ENCODE measurements around the gene CAP2.

The CAP2 gene

DNA sequence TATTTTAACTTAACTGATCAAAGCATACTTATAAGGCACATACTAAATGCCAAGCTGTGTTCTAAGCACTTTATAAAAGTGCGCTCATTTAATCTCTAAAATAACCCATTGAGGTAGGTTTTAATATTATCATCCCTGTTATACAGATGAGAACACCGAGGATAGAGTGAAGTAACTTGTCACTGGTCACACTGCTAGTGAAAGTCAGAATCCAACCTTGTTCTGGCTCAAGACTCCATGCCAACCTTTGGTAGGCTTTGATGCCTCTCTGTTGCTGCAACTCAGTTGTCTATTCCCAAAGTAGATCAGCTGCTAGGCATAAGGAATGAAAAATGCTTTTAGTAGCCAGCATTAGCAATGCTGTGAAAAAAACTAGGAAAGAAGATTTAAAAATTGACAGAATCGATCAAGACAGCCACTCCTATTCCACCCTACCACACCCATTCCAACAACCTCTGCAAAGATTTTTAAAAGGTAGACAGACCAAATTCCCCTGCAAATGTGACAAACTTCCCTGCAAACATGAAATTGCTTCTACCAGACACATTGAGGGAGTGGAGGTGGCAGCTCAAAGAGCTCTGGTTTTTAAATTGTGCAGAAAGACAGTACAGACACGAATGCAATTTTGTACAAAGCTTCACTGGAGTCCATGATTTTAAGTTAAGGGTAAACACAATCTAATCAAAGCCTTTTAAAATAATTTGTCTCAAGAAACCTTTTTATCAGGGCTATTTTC lies 39.8 kb upstream of the CAP2 start:
- no peaks in the 10 kb centered on the region for H3K27me3 ChIP-seq (ENCODE audit: insufficient read depth, low read length)
- H3K9ac ChIP-seq (ENCODE audit: low read length), result no peak overlapping the region
- H3K36me3 ChIP-seq (ENCODE audit: control insufficient read depth in 1 of 2, insufficient read depth in 2 of 2, low read length in 2 of 2), result no peaks in the 10 kb centered on the region
- no peak overlapping the region for H3K27ac ChIP-seq (ENCODE audit: low read depth, low read length)
- no peaks in the 10 kb centered on the region for H3K79me1 ChIP-seq (ENCODE audit: low read length)
- DNase-seq, result no peak
- no peaks in the 10 kb centered on the region for H3K9me3 ChIP-seq (ENCODE audit: insufficient read depth, low read depth, low read length)
- H2BK120ac ChIP-seq (ENCODE audit: insufficient read depth, low read length, poor library complexity), result no peak overlapping the region
- no peak overlapping the region for H4K12ac ChIP-seq (ENCODE audit: low read depth, low read length)
- no peak overlapping the region for H4K8ac ChIP-seq (ENCODE audit: low read depth, low read length)
- no peak overlapping the region for H2BK5ac ChIP-seq (ENCODE audit: low read depth, low read length, poor library complexity)
- no peak overlapping the region for H3K23ac ChIP-seq (ENCODE audit: low read length)
- no peak overlapping the region for H3K4me3 ChIP-seq (ENCODE audit: low read depth, low read length)
- H2AFZ ChIP-seq (ENCODE audit: insufficient read depth, low read length, poor library complexity), result no peak overlapping the region
- H2AK5ac ChIP-seq (ENCODE audit: low read length), result no peak overlapping the region
- no peaks in the 10 kb centered on the region for H3K79me2 ChIP-seq (ENCODE audit: control insufficient read depth, insufficient read depth, low read length, poor library complexity)
- no peak overlapping the region for H3K4me2 ChIP-seq (ENCODE audit: low read length)
- WGBS (ENCODE audit: extremely low coverage, insufficient coverage, insufficient read length), result no CpG with 5 or more reads among the region's 4 CpGs
- no peak overlapping the region for H3K18ac ChIP-seq (ENCODE audit: low read length)
- H2BK12ac ChIP-seq (ENCODE audit: low read length), result no peak overlapping the region
- H3K14ac ChIP-seq (ENCODE audit: low read length), result no peak overlapping the region
- H3K4ac ChIP-seq (ENCODE audit: low read depth, low read length), result no peak overlapping the region
- no peaks in the 10 kb centered on the region for H3K4me1 ChIP-seq (ENCODE audit: control insufficient read depth in 1 of 2, insufficient read depth in 2 of 2, low read length in 2 of 2)
- H4K91ac ChIP-seq (ENCODE audit: low read depth, low read length), result no peak overlapping the region

- Histone ChIP-seq H3K18ac (ENCODE audit: low read length) (no peak overlapping the region), H2BK120ac (ENCODE audit: insufficient read depth, low read length, poor library complexity) (no peak overlapping the region), H3K23ac (ENCODE audit: low read length) (no peak overlapping the region), H4K8ac (ENCODE audit: low read depth, low read length) (no peak overlapping the region), H4K91ac (ENCODE audit: low read depth, low read length) (no peak overlapping the region), H3K4me3 (ENCODE audit: low read depth, low read length) (no peak overlapping the region), H2BK12ac (ENCODE audit: low read length) (no peak overlapping the region), H2AK5ac (ENCODE audit: low read length) (no peak overlapping the region), H3K79me2 (ENCODE audit: control insufficient read depth, insufficient read depth, low read length, poor library complexity) (no peaks in the 10 kb centered on the region), H3K4me2 (ENCODE audit: low read length) (no peak overlapping the region), H3K27me3 (ENCODE audit: insufficient read depth, low read length) (no peaks in the 10 kb centered on the region), H3K36me3 (ENCODE audit: control insufficient read depth in 1 of 2, insufficient read depth in 2 of 2, low read length in 2 of 2) (no peaks in the 10 kb centered on the region), H3K4me1 (ENCODE audit: control insufficient read depth in 1 of 2, insufficient read depth in 2 of 2, low read length in 2 of 2) (no peaks in the 10 kb centered on the region), H3K9me3 (ENCODE audit: insufficient read depth, low read depth, low read length) (no peaks in the 10 kb centered on the region), H3K4ac (ENCODE audit: low read depth, low read length) (no peak overlapping the region), H3K9ac (ENCODE audit: low read length) (no peak overlapping the region), H3K14ac (ENCODE audit: low read length) (no peak overlapping the region), H3K79me1 (ENCODE audit: low read length) (no peaks in the 10 kb centered on the region), H4K12ac (ENCODE audit: low read depth, low read length) (no peak overlapping the region), H2AFZ (ENCODE audit: insufficient read depth, low read length, poor library complexity) (no peak overlapping the region), H2BK5ac (ENCODE audit: low read depth, low read length, poor library complexity) (no peak overlapping the region), H3K27ac (ENCODE audit: low read depth, low read length) (no peak overlapping the region)
- no CpG with 5 or more reads among the region's 4 CpGs for WGBS (ENCODE audit: extremely low coverage, insufficient coverage, insufficient read length)
- peak; percentile 17 to 80 for DNase-seq
Observed at GRCh38 chr6:17354700-17355403, 38.5 kb upstream of the CAP2 start.

GRCh38 chr6:17355404-17355774 lies 38.0 kb upstream of the CAP2 start:
- no peak overlapping the region for H2AK5ac ChIP-seq (ENCODE audit: low read length)
- H3K79me2 ChIP-seq (ENCODE audit: control insufficient read depth, insufficient read depth, low read length, poor library complexity), result no peaks in the 10 kb centered on the region
- no peaks in the 10 kb centered on the region for H3K9me3 ChIP-seq (ENCODE audit: insufficient read depth, low read depth, low read length)
- H3K23ac ChIP-seq (ENCODE audit: low read length), result no peak overlapping the region
- H4K12ac ChIP-seq (ENCODE audit: low read depth, low read length), result no peak overlapping the region
- H2BK120ac ChIP-seq (ENCODE audit: insufficient read depth, low read length, poor library complexity), result no peak overlapping the region
- H3K18ac ChIP-seq (ENCODE audit: low read length), result no peak overlapping the region
- no peaks in the 10 kb centered on the region for H3K4me1 ChIP-seq (ENCODE audit: control insufficient read depth in 1 of 2, insufficient read depth in 2 of 2, low read length in 2 of 2)
- no peak overlapping the region for H4K8ac ChIP-seq (ENCODE audit: low read depth, low read length)
- no peaks in the 10 kb centered on the region for H3K27me3 ChIP-seq (ENCODE audit: insufficient read depth, low read length)
- H2BK12ac ChIP-seq (ENCODE audit: low read length), result no peak overlapping the region
- no peak overlapping the region for H3K4me2 ChIP-seq (ENCODE audit: low read length)
- H2BK5ac ChIP-seq (ENCODE audit: low read depth, low read length, poor library complexity), result no peak overlapping the region
- H3K36me3 ChIP-seq (ENCODE audit: control insufficient read depth in 1 of 2, insufficient read depth in 2 of 2, low read length in 2 of 2), result no peaks in the 10 kb centered on the region
- H3K27ac ChIP-seq (ENCODE audit: low read depth, low read length), result no peak overlapping the region
- H3K4ac ChIP-seq (ENCODE audit: low read depth, low read length), result no peak overlapping the region
- H2AFZ ChIP-seq (ENCODE audit: insufficient read depth, low read length, poor library complexity), result no peak overlapping the region
- no peak overlapping the region for H3K4me3 ChIP-seq (ENCODE audit: low read depth, low read length)
- H4K91ac ChIP-seq (ENCODE audit: low read depth, low read length), result no peak overlapping the region
- DNase-seq, result no peak
- H3K14ac ChIP-seq (ENCODE audit: low read length), result no peak overlapping the region
- no peaks in the 10 kb centered on the region for H3K79me1 ChIP-seq (ENCODE audit: low read length)
- H3K9ac ChIP-seq (ENCODE audit: low read length), result no peak overlapping the region
- WGBS (ENCODE audit: extremely low coverage, insufficient coverage, insufficient read length), result no CpG with 5 or more reads among the region's 2 CpGs

GRCh38 chr6:17358515-17358914 lies 34.9 kb upstream of the CAP2 start:
- H3K9ac ChIP-seq (ENCODE audit: low read length), result no peak overlapping the region
- no peak for DNase-seq
- H3K23ac ChIP-seq (ENCODE audit: low read length), result no peak overlapping the region
- H3K27me3 ChIP-seq (ENCODE audit: insufficient read depth, low read length), result no peaks in the 10 kb centered on the region
- no peak overlapping the region for H3K27ac ChIP-seq (ENCODE audit: low read depth, low read length)
- no peak overlapping the region for H2BK12ac ChIP-seq (ENCODE audit: low read length)
- H4K91ac ChIP-seq (ENCODE audit: low read depth, low read length), result no peak overlapping the region
- H3K36me3 ChIP-seq (ENCODE audit: control insufficient read depth in 1 of 2, insufficient read depth in 2 of 2, low read length in 2 of 2), result no peaks in the 10 kb centered on the region
- no peak overlapping the region for H3K4me3 ChIP-seq (ENCODE audit: low read depth, low read length)
- H2BK120ac ChIP-seq (ENCODE audit: insufficient read depth, low read length, poor library complexity), result no peak overlapping the region
- H4K8ac ChIP-seq (ENCODE audit: low read depth, low read length), result no peak overlapping the region
- H3K9me3 ChIP-seq (ENCODE audit: insufficient read depth, low read depth, low read length), result no peaks in the 10 kb centered on the region
- H3K4ac ChIP-seq (ENCODE audit: low read depth, low read length), result no peak overlapping the region
- no peak overlapping the region for H4K12ac ChIP-seq (ENCODE audit: low read depth, low read length)
- no peak overlapping the region for H3K14ac ChIP-seq (ENCODE audit: low read length)
- no peak overlapping the region for H3K18ac ChIP-seq (ENCODE audit: low read length)
- H3K4me2 ChIP-seq (ENCODE audit: low read length), result no peak overlapping the region
- no peaks in the 10 kb centered on the region for H3K4me1 ChIP-seq (ENCODE audit: control insufficient read depth in 1 of 2, insufficient read depth in 2 of 2, low read length in 2 of 2)
- no peak overlapping the region for H2AFZ ChIP-seq (ENCODE audit: insufficient read depth, low read length, poor library complexity)
- H2AK5ac ChIP-seq (ENCODE audit: low read length), result no peak overlapping the region
- H2BK5ac ChIP-seq (ENCODE audit: low read depth, low read length, poor library complexity), result no peak overlapping the region
- H3K79me2 ChIP-seq (ENCODE audit: control insufficient read depth, insufficient read depth, low read length, poor library complexity), result no peaks in the 10 kb centered on the region
- no peaks in the 10 kb centered on the region for H3K79me1 ChIP-seq (ENCODE audit: low read length)

Data from trophoblast cell (in vitro differentiated cells and primary cell).